Stimulated activated CD4-positive, alpha-beta T cell treated with anti-CD3 and anti-CD28 coated beads, Interleukin-4, amount 100 ng/mL, for 4 hours (primary cell): ENCODE results near the gene ALDH1A1.

Experiments
- DNase-seq, 2 experiments: peaks; one replicate each; pipeline ENCODE4 v3.0.0-alpha.2; 2020

ALDH1A1 gene

GRCh38 chr9:72952914-72953313 is at the start of gene ALDH1A1:
Gene ALDH1A1 (minus strand): TSS chr9:72953053. CDS start chr9:72953000, 53 bp downstream.
- no peak for DNase-seq

- DNase-seq = no peak
These were observed 49.0 kb upstream of the ALDH1A1 start for GRCh38 chr9:73001860-73002259.

GRCh38 chr9:72998363-72998762 is 45.5 kb upstream of the ALDH1A1 start:
- no peak for DNase-seq

- no peak for DNase-seq
These were observed 44.6 kb upstream of the ALDH1A1 start for GRCh38 chr9:72997387-72997995.

- DNase-seq = no peak
These were observed 43.9 kb upstream of the ALDH1A1 start for GRCh38 chr9:72996684-72997314.

GRCh38 chr9:72996114-72996513 is 43.3 kb upstream of the ALDH1A1 start:
- no peak for DNase-seq

- no peak for DNase-seq
These were observed 42.5 kb upstream of the ALDH1A1 start for GRCh38 chr9:72995131-72996024.

GRCh38 chr9:72991772-72992171 is 38.9 kb upstream of the ALDH1A1 start:
- no peak for DNase-seq

- no peak for DNase-seq
These were observed 37.7 kb upstream of the ALDH1A1 start for GRCh38 chr9:72990397-72991182.

- DNase-seq = no peak
These were observed 33.8 kb upstream of the ALDH1A1 start for GRCh38 chr9:72986522-72987116.

- no peak for DNase-seq
These were observed 32.9 kb upstream of the ALDH1A1 start for GRCh38 chr9:72985746-72986145.

GRCh38 chr9:72984991-72985390 is 32.1 kb upstream of the ALDH1A1 start:
- no peak for DNase-seq

- DNase-seq = no peak
These were observed 31.5 kb upstream of the ALDH1A1 start for GRCh38 chr9:72984226-72984947.

GRCh38 chr9:72983512-72984225 is 30.8 kb upstream of the ALDH1A1 start:
- DNase-seq = no peak

GRCh38 chr9:72983056-72983455 is 30.2 kb upstream of the ALDH1A1 start:
- DNase-seq = no peak

- no peak for DNase-seq
These were observed 29.4 kb upstream of the ALDH1A1 start for GRCh38 chr9:72982146-72982799.

GRCh38 chr9:72981433-72981832 is 28.6 kb upstream of the ALDH1A1 start:
- DNase-seq = no peak

- no peak for DNase-seq
These were observed 27.9 kb upstream of the ALDH1A1 start for GRCh38 chr9:72980600-72981265.

- no peak for DNase-seq
These were observed 27.3 kb upstream of the ALDH1A1 start for GRCh38 chr9:72980183-72980582.
